GM12864 (cell line): Measurements from ENCODE around the gene HS6ST3.

ENCODE experiments used
- DNase-seq: peaks from one replicate; pipeline ENCODE4 v3.0.0-alpha.2; 2011; ENCODE audit warnings: low read depth
- H3K4me3 ChIP-seq: 2 replicates; pipeline ENCODE4 v1.5.1; 2011; ENCODE audit warnings: mild to moderate bottlenecking, low read depth, low read length, control low read depth
- CTCF ChIP-seq: IDR thresholded peaks from 2 replicates; pipeline ENCODE4 v1.5.1; 2011; ENCODE audit warnings: low read depth, mild to moderate bottlenecking, moderate library complexity, low read length, control low read depth, inconsistent platforms; ENCODE audit errors: missing control alignments

HS6ST3 gene

DNA sequence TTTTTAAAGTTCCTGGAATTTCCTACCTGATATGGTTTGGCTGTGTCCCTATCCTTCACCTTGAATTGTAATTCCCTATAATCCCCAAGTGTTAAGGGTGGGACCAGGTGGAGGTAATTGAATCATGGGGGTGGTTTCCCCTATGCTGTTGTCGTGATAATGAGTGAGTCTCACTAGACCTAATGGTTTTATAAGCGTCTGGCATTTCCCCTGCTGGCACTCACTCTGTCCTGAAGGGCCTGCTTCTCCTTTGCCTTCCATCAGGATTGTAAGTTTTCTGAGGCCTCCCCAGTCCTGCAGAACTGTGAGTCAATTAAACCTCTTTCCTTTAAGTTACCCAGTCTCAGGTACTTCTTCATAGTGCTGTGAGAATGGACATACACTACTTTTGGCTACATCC lies 298.7 kb downstream of the HS6ST3 start:
- H3K4me3 ChIP-seq = no peak overlapping the region
- no peak for TF ChIP-seq CTCF
- DNase-seq = no peak

DNA sequence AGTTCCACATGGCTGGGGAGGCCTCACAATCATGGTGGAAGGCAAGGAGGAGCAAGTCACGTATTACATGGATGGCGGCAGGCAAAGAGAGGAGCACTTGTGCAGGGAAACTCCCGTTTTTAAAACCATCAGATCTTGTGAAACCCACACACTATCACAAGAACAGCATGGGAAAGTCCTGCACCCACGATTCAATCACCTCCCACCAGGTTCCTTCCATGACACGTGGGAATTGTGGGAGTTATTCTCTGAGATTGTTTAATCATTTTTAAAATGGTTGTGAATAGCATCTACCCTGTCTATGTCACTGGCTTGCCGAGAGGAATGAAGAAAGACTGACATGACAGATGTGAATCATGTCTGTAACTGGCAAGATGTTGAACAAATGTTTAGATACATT lies 301.7 kb downstream of the HS6ST3 start:
- DNase-seq = no peak
- H3K4me3 ChIP-seq = no peak overlapping the region
- TF ChIP-seq CTCF = no peak

GRCh38 chr13:96397807-96398206 lies 307.9 kb downstream of the HS6ST3 start:
- no peak for DNase-seq

GRCh38 chr13:96398486-96398885 lies 308.6 kb downstream of the HS6ST3 start:
- no peak for TF ChIP-seq CTCF
- no peak for DNase-seq

More at GRCh38 chr13:96397807-96398206, 307.9 kb downstream of the HS6ST3 start:
- TF ChIP-seq CTCF = no peak
- H3K4me3 ChIP-seq = no peak overlapping the region

GRCh38 chr13:96403241-96403640 lies 313.3 kb downstream of the HS6ST3 start:
- H3K4me3 ChIP-seq = no peak overlapping the region
- DNase-seq = no peak
- no peak for TF ChIP-seq CTCF

More at GRCh38 chr13:96398486-96398885, 308.6 kb downstream of the HS6ST3 start:
- no peak overlapping the region for H3K4me3 ChIP-seq

GRCh38 chr13:96403651-96404050 lies 313.7 kb downstream of the HS6ST3 start:
- H3K4me3 ChIP-seq = no peak overlapping the region
- no peak for DNase-seq
- TF ChIP-seq CTCF = no peak

- DNase-seq = no peak
- no peak overlapping the region for H3K4me3 ChIP-seq
- no peak for TF ChIP-seq CTCF
Measured at GRCh38 chr13:96415831-96416385, 326.0 kb downstream of the HS6ST3 start.
